Peyer's patch (tissue), 4 donors: Measurements from ENCODE around the gene CDC123. TPM values are rescaled to one million over a fixed set of nuclear protein-coding genes. Genes with fewer than 3 reads are reported as not detected.
"Not testable (repeated sequence)": the region's sequence is repeated elsewhere in the genome, so short reads cannot be mapped to it uniquely, and the experiment has no call there.

ENCODE experiments used
- DNase-seq, 3 donors: peaks; one replicate each; pipeline ENCODE4 v3.0.0-alpha.2; 2017 to 2019
- H3K27ac ChIP-seq, 4 donors: fragments of 200-600 bp; sonication (generic); one replicate each; pipeline ENCODE4 v1.5.1; 2016 to 2019
- H3K27me3 ChIP-seq, 2 donors: fragments of 200-600 bp; sonication (generic); one replicate each; pipeline ENCODE4 v1.5.1; 2019
- H3K36me3 ChIP-seq, 3 donors: fragments of 200-600 bp; sonication (generic); one replicate each; pipeline ENCODE4 v1.5.1; 2016 to 2019
- H3K4me1 ChIP-seq, 4 donors: fragments of 200-600 bp; sonication (generic); one replicate each; pipeline ENCODE4 v1.5.1; 2016 to 2019
- H3K4me3 ChIP-seq, 4 donors: fragments of 200-600 bp; sonication (generic); 1 replicate in 3 of 4; 2 replicates in 1 of 4; pipeline ENCODE4 v1.5.1; 2016 to 2019; ENCODE audit warnings: mild to moderate bottlenecking in 1 of 4
- H3K9me3 ChIP-seq, 4 donors: fragments of 200-600 bp; sonication (generic); one replicate each; pipeline ENCODE4 v1.5.1; 2016 to 2019; ENCODE audit warnings: mild to moderate bottlenecking in 1 of 4
- CTCF ChIP-seq, 6 experiments: fragments of 450-650 bp in 4 of 6; fragments of 200-600 bp in 2 of 6; sonication (generic) in 1 of 6; IDR thresholded peaks; one replicate each; pipeline ENCODE4 v1.5.1; 2017 to 2019; ENCODE audit warnings: antibody characterized with exemption in 6 of 6, mild to moderate bottlenecking in 3 of 6, moderate library complexity in 1 of 6
- POLR2A ChIP-seq, 2 donors: fragments of 450-650 bp; IDR thresholded peaks; one replicate each; pipeline ENCODE4 v1.5.1; 2017; ENCODE audit warnings: antibody characterized with exemption in 2 of 2, mild to moderate bottlenecking in 2 of 2, moderate library complexity in 2 of 2
- total RNA-seq, 4 donors: library from RNA; depleted of rRNA; stranded (reverse); fragments of >200 nt; gene quantifications; one replicate each; pipeline ENCODE4 v1.1.0, GENCODE V29; 2016

CDC123 gene
- total RNA-seq, 4 donors from 2014 or later, result 52.0 to 77.4 (median 62.0) TPM

- no peak for DNase-seq
These were observed 66.4 kb downstream of the CDC123 start for GRCh38 chr10:12262278-12262981.

GRCh38 chr10:12264204-12264940, 68.4 kb downstream of the CDC123 start:
- no peaks in the 10 kb centered on the region for H3K9me3 ChIP-seq
- peaks cover 0 to 7% (median 0%) of the 10 kb centered on the region in 4 donors for H3K4me1 ChIP-seq
- peak overlapping the region; percentile 26 to 50 (median 35) for H3K4me3 ChIP-seq
- peak overlapping the region; percentile 32 to 79 (median 63) for H3K27ac ChIP-seq
- peak; percentile 85 to 91 (median 86) for DNase-seq
- H3K36me3 ChIP-seq, result no peaks in the 10 kb centered on the region
- H3K27me3 ChIP-seq, result no peaks in the 10 kb centered on the region
- TF ChIP-seq CTCF (IDR thresholded peaks at IDR 0.05) (peak; percentile 47 to 83 (median 79)), POLR2A (IDR thresholded peaks at IDR 0.05) (no peak)

More at GRCh38 chr10:12262278-12262981, 66.4 kb downstream of the CDC123 start:
- Histone ChIP-seq H3K27me3 (no peaks in the 10 kb centered on the region), H3K27ac (no peak overlapping the region), H3K9me3 (no peaks in the 10 kb centered on the region), H3K4me1 (peaks cover 0 to 7% (median 0%) of the 10 kb centered on the region in 4 donors), H3K36me3 (no peaks in the 10 kb centered on the region), H3K4me3 (no peak overlapping the region)
- TF ChIP-seq POLR2A (IDR thresholded peaks at IDR 0.05) (no peak), CTCF (IDR thresholded peaks at IDR 0.05) (no peak)

GRCh38 chr10:12269056-12269455, 73.1 kb downstream of the CDC123 start:
- no peak overlapping the region for H3K27ac ChIP-seq
- no peaks in the 10 kb centered on the region for H3K36me3 ChIP-seq
- H3K4me3 ChIP-seq, result no peak overlapping the region
- peaks cover 0 to 17% (median 0%) of the 10 kb centered on the region in 4 donors for H3K4me1 ChIP-seq
- no peak for DNase-seq
- H3K27me3 ChIP-seq, result no peaks in the 10 kb centered on the region
- H3K9me3 ChIP-seq, result no peaks in the 10 kb centered on the region
- TF ChIP-seq CTCF (IDR thresholded peaks at IDR 0.05), result no peak
- no peak for TF ChIP-seq POLR2A (IDR thresholded peaks at IDR 0.05)

- TF ChIP-seq CTCF (IDR thresholded peaks at IDR 0.05), result no peak
- TF ChIP-seq POLR2A (IDR thresholded peaks at IDR 0.05), result no peak
- no peaks in the 10 kb centered on the region for H3K9me3 ChIP-seq
- DNase-seq, result no peak
- H3K4me3 ChIP-seq, result no peak overlapping the region
- H3K36me3 ChIP-seq, result no peaks in the 10 kb centered on the region
- H3K27me3 ChIP-seq, result no peaks in the 10 kb centered on the region
- peaks cover 0 to 10% (median 0%) of the 10 kb centered on the region in 4 donors for H3K4me1 ChIP-seq
- no peak overlapping the region for H3K27ac ChIP-seq
These were observed 75.2 kb downstream of the CDC123 start for GRCh38 chr10:12271210-12271540.

GRCh38 chr10:12277862-12278261, 81.9 kb downstream of the CDC123 start:
- H3K9me3 ChIP-seq, H3K4me3 ChIP-seq, H3K27ac ChIP-seq, H3K36me3 ChIP-seq, H3K27me3 ChIP-seq, H3K4me1 ChIP-seq: not testable (repeated sequence)
- DNase-seq, result peak in 1 of 3 donors; percentile 29

- TF ChIP-seq POLR2A (IDR thresholded peaks at IDR 0.05) (no peak), CTCF (IDR thresholded peaks at IDR 0.05) (no peak)
- no peak for DNase-seq
- Histone ChIP-seq H3K9me3 (no peaks in the 10 kb centered on the region), H3K4me1 (no peaks in the 10 kb centered on the region), H3K4me3 (no peak overlapping the region), H3K36me3 (no peaks in the 10 kb centered on the region), H3K27me3 (no peaks in the 10 kb centered on the region), H3K27ac (no peak overlapping the region)
These were observed 83.3 kb downstream of the CDC123 start for GRCh38 chr10:12279281-12279680.
